Measurements from ENCODE around the gene LANCL2. TPM values are rescaled to one million over a fixed set of nuclear protein-coding genes. Genes with fewer than 3 reads are reported as not detected.

The LANCL2 gene
- total and polyA plus RNA-seq, 2 of the 4 experiments (the other 2 are of a cell fraction), result 11.7 to 17.9 TPM

DNA sequence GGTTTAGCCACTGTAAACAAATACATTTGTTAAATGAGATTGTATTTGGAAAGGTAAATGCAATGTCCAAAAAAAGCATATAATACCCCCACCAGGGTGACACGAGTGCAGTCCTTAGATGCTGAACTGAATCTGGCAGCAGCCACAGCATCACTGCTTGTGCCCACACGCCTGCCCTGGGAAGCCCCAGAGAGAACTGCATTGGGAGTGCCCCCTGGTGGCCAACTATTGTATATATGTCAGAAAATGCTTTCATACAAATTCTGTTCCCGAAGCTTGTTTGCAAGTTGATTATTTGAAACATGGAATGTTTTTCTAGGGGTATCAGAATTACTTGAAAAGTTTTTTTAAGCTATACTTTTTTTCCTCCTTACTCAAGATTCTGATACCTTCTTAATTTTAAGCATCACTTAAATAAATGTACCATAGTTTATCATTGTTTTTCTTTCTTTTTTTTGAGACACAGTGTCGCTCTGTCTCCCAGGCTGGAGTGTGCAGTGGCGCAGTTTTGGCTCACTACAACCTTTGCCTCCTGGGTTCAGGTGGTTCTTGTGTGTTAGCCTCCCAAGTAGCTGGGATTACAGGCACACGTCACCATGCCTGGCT lies 50.1 kb downstream of the LANCL2 start:
- H2BK5ac ChIP-seq (ENCODE audit: low read depth, low read length, poor library complexity, severe bottlenecking), result no peak overlapping the region
- BruUV-seq (replicated peaks), result no TSS peak
- no peaks in the 10 kb centered on the region for H3K4me1 ChIP-seq (ENCODE audit: control insufficient read depth, insufficient read depth, low read length)
- intact Hi-C loops (cut with micrococcal nuclease) (loop anchor here (1.0 to 5.0 kb wide), 3 partner anchors 135 to 644 kb away; no protein-coding TSS in a partner anchor), in situ Hi-C loops (cut with MboI; ENCODE audit: low sequenced_read_pairs) (loop anchor here (10.0 kb wide), 1 partner anchor 650 kb away; no protein-coding TSS in a partner anchor), dilution Hi-C loops (cut with HindIII; ENCODE audit: low sequenced_read_pairs, unreplicated experiment) (no loop called here)
- H3K27ac ChIP-seq (ENCODE audit: insufficient read depth, low read length), result no peak overlapping the region
- no peaks in the 10 kb centered on the region; a peak in 1 of 4 replicates for H3K79me1 ChIP-seq (ENCODE audit: low read depth in 1 of 2, low read length in 2 of 2)
- H3K9me3 ChIP-seq (ENCODE audit: control insufficient read depth, insufficient read depth, low read length), result no peaks in the 10 kb centered on the region
- TF ChIP-seq FOS (IDR thresholded peaks at IDR 0.05; ENCODE audit: low read depth, low read length) (no peak), RCOR1 (IDR thresholded peaks at IDR 0.05; ENCODE audit: insufficient replicate concordance, low read length) (no peak), NFE2L2 (IDR thresholded peaks at IDR 0.05; ENCODE audit: low read depth, low read length) (no peak), BHLHE40 (IDR thresholded peaks at IDR 0.05; ENCODE audit: low read depth, low read length) (no peak), SMC3 (IDR thresholded peaks at IDR 0.05; ENCODE audit: low read depth, low read length) (peak; percentile 86), CEBPB (IDR thresholded peaks at IDR 0.05; ENCODE audit: low read depth, low read length) (no peak), POLR2A (IDR thresholded peaks at IDR 0.05; ENCODE audit: low read depth, low read length) (no peak), CHD1 (IDR thresholded peaks at IDR 0.05; ENCODE audit: low read depth, low read length) (no peak), MAZ (IDR thresholded peaks at IDR 0.05; ENCODE audit: borderline replicate concordance, low read depth, low read length) (no peak), MAFK (IDR thresholded peaks at IDR 0.05; ENCODE audit: low read depth, low read length) (no peak), MXI1 (IDR thresholded peaks at IDR 0.05; ENCODE audit: borderline replicate concordance, low read depth, low read length) (no peak), RAD21 (IDR thresholded peaks at IDR 0.05; ENCODE audit: low read length) (peak; percentile 76), RFX5 (IDR thresholded peaks at IDR 0.05; ENCODE audit: low read depth, low read length) (no peak)
- TF ChIP-seq, protein P1, sequence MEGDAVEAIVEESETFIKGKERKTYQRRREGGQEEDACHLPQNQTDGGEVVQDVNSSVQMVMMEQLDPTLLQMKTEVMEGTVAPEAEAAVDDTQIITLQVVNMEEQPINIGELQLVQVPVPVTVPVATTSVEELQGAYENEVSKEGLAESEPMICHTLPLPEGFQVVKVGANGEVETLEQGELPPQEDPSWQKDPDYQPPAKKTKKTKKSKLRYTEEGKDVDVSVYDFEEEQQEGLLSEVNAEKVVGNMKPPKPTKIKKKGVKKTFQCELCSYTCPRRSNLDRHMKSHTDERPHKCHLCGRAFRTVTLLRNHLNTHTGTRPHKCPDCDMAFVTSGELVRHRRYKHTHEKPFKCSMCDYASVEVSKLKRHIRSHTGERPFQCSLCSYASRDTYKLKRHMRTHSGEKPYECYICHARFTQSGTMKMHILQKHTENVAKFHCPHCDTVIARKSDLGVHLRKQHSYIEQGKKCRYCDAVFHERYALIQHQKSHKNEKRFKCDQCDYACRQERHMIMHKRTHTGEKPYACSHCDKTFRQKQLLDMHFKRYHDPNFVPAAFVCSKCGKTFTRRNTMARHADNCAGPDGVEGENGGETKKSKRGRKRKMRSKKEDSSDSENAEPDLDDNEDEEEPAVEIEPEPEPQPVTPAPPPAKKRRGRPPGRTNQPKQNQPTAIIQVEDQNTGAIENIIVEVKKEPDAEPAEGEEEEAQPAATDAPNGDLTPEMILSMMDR (conservative IDR thresholded peaks at IDR 0.05; ENCODE audit: low read depth, low read length), result peak; percentile 80
- TF ChIP-seq, protein P2, sequence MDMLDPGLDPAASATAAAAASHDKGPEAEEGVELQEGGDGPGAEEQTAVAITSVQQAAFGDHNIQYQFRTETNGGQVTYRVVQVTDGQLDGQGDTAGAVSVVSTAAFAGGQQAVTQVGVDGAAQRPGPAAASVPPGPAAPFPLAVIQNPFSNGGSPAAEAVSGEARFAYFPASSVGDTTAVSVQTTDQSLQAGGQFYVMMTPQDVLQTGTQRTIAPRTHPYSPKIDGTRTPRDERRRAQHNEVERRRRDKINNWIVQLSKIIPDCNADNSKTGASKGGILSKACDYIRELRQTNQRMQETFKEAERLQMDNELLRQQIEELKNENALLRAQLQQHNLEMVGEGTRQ (IDR thresholded peaks at IDR 0.05; ENCODE audit: low read depth, low read length), result no peak
- TF ChIP-seq, protein P3, sequence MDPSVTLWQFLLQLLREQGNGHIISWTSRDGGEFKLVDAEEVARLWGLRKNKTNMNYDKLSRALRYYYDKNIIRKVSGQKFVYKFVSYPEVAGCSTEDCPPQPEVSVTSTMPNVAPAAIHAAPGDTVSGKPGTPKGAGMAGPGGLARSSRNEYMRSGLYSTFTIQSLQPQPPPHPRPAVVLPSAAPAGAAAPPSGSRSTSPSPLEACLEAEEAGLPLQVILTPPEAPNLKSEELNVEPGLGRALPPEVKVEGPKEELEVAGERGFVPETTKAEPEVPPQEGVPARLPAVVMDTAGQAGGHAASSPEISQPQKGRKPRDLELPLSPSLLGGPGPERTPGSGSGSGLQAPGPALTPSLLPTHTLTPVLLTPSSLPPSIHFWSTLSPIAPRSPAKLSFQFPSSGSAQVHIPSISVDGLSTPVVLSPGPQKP (IDR thresholded peaks at IDR 0.05; ENCODE audit: borderline replicate concordance, low read depth, low read length), result no peak
- no peak overlapping the region for H4K91ac ChIP-seq (ENCODE audit: insufficient read depth, low read depth, low read length)
- H3K4me2 ChIP-seq (ENCODE audit: low read depth, low read length), result no peak overlapping the region
- H2AFZ ChIP-seq (replicated peaks; ENCODE audit: low read length, poor library complexity), result no peak overlapping the region
- H2BK15ac ChIP-seq (ENCODE audit: low read depth, low read length), result no peak overlapping the region
- ChIA-PET POLR2A (ENCODE audit: unreplicated experiment) (no interaction called here), CTCF (interaction anchor here (0.6 to 2.0 kb wide), 11 partner anchors 9 to 504 kb away, joined by 3 to 11 read pairs (median 3); no protein-coding TSS in a partner anchor)
- 0 out of 2 replicates have a peak, but pooled peaks cover 2% of the 10 kb centered on the region for H3K36me3 ChIP-seq (ENCODE audit: control insufficient read depth, insufficient read depth, low read length)
- no peak overlapping the region for H2BK20ac ChIP-seq (ENCODE audit: low read depth, low read length)
- no peak overlapping the region for H4K8ac ChIP-seq (ENCODE audit: low read depth in 2 of 2, low read length in 2 of 2)
- no peak overlapping the region for H3K18ac ChIP-seq (ENCODE audit: low read depth, low read length)
- H3K4ac ChIP-seq (ENCODE audit: low read depth, low read length), result no peak overlapping the region
- H3K9ac ChIP-seq (ENCODE audit: low read depth, low read length), result no peak overlapping the region
- no peaks in the 10 kb centered on the region for H4K20me1 ChIP-seq (ENCODE audit: insufficient read depth, low read length)
- H4K5ac ChIP-seq (ENCODE audit: low read depth, low read length), result no peak overlapping the region
- no peaks in the 10 kb centered on the region for H3K27me3 ChIP-seq (ENCODE audit: control insufficient read depth, insufficient read depth, low read length)
- H3K14ac ChIP-seq (replicated peaks; ENCODE audit: low read depth, low read length), result no peak overlapping the region
- H3K4me3 ChIP-seq (ENCODE audit: insufficient read depth, low read depth, low read length), result no peak overlapping the region
- H3K56ac ChIP-seq (ENCODE audit: extremely low read depth, insufficient read depth, low read length), result no peak overlapping the region
- DNase-seq, result peak; percentile 65
- peaks cover 6% of the 10 kb centered on the region for H3K9me1 ChIP-seq (ENCODE audit: insufficient read depth, low read length)
- H2BK120ac ChIP-seq (ENCODE audit: low read depth, low read length), result no peak overlapping the region
- 86% methylated on average over 1 of the region's 6 CpGs; no CpG with 5 or more reads in 1 of the 2 experiments for WGBS, 2 experiments (ENCODE audit: extremely low coverage in 2 of 2, insufficient read length in 1 of 2)
- no peak overlapping the region for H2AK5ac ChIP-seq (ENCODE audit: low read depth, low read length)
- no peak overlapping the region for H3K23ac ChIP-seq (ENCODE audit: low read depth, low read length)
- H2AK9ac ChIP-seq (replicated peaks; ENCODE audit: low read depth, low read length, poor library complexity), result no peak overlapping the region
- ATAC-seq (ENCODE audit: low read depth), result peak; percentile 98

Measured in IMR-90 (cell line).